ENCODE data around the gene MCTP2. TPM values are rescaled to one million over a fixed set of nuclear protein-coding genes. Genes with fewer than 3 reads are reported as not detected.

The MCTP2 gene
- total RNA-seq, 4 donors from 2014 or later: 1.5 to 10.3 (median 5.7) TPM

DNA sequence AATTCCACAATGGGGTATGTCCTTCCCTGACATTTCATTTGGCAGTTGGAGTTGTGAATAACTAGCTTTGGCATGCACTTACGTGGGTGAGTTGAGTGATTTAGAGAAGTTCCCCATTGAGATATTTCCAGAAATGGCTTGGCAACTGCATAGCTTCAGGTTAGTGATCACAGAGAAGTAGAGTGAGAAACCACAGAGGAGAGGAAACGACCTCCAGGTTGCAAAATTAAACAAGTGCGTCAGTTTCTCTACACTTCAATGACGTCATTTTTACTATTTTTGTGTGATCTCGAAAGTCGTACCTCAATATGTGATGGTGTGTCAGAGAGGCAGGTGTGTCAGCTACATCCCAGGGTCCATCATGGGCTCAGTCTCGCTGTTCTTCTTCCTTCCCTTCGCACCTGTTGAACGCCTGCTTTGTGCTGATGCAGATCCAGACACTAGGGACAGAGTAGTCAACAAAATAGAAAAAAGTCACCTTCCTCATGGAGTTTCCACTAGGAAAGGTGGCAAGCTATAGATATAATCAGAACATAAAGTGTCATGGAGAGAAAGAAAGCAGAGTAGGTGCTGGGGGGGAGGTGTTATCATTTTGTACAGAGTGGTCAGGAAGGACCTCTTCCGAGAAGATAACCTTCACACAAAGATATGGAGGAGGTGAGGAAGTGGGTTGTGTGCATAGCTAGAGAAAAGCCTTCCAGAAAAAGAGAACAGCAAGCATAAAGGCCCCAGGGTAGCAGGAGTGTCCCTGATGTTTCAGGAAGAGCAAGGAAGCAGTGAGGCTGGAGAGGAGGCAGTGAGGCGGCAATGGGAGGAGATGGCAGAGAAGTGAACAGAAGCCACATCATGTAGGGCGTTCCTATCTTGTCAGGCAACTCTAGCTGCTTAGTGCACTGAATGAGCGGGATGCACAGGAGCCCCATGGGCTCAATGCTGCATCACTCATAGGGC lies 75.6 kb downstream of the MCTP2 start:
- H3K36me3 ChIP-seq: no peaks in the 10 kb centered on the region
- H3K9me3 ChIP-seq: no peaks in the 10 kb centered on the region
- ATAC-seq: no peak
- WGBS, 2 donors (ENCODE audit: low coverage in 1 of 2): 73 to 83% methylated on average over 7 to 12 of the region's 13 CpGs
- H3K27me3 ChIP-seq: no peaks in the 10 kb centered on the region
- H3K4me1 ChIP-seq: no peaks in the 10 kb centered on the region
- H3K4me3 ChIP-seq: no peak overlapping the region
- TF ChIP-seq CTCF (IDR thresholded peaks at IDR 0.05): no peak
- TF ChIP-seq POLR2A (IDR thresholded peaks at IDR 0.05): no peak
- TF ChIP-seq EP300 (IDR thresholded peaks at IDR 0.05): no peak
- TF ChIP-seq POLR2AphosphoS5 (IDR thresholded peaks at IDR 0.05): no peak
- no peak overlapping the region for H3K27ac ChIP-seq

DNA sequence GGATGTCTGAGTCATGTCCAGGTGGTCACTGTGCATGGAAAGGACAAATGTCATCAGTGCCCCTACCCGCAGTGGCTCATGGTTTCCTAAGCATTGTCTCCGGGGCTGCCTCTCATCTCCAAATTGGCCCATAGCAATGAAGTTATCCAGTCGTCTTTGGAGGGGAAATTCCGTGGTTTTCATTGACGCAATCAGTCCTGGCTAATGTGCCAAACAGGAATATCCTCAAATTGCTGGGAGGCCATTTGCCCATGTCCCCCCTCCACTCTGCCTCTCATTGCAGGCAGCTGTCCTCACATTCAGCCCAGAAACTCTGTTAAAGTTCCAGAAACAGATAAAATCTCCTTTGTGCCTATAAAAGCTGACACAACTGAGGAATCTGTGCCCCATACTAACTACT lies 81.6 kb downstream of the MCTP2 start:
- WGBS, 2 donors (ENCODE audit: low coverage in 1 of 2): 88 to 90% methylated on average over 2 to 5 of the region's 5 CpGs
- Histone ChIP-seq H3K27me3 (no peaks in the 10 kb centered on the region), H3K4me3 (no peak overlapping the region), H3K4me1 (no peaks in the 10 kb centered on the region), H3K9me3 (peaks cover 0 to 15% (median 0%) of the 10 kb centered on the region in 3 donors), H3K36me3 (peaks cover 0 to 3% of the 10 kb centered on the region in 2 donors), H3K27ac (no peak overlapping the region)
- ATAC-seq: no peak
- TF ChIP-seq EP300 (IDR thresholded peaks at IDR 0.05): no peak
- no peak for TF ChIP-seq POLR2A (IDR thresholded peaks at IDR 0.05)
- no peak for TF ChIP-seq CTCF (IDR thresholded peaks at IDR 0.05)
- no peak for TF ChIP-seq POLR2AphosphoS5 (IDR thresholded peaks at IDR 0.05)

- ATAC-seq: no peak
- WGBS, 2 donors (ENCODE audit: low coverage in 1 of 2): 79 to 100% methylated on average over 1 to 3 of the region's 3 CpGs
- peaks cover 0 to 3% of the 10 kb centered on the region in 2 donors for H3K36me3 ChIP-seq
- no peak overlapping the region for H3K27ac ChIP-seq
- no peak for TF ChIP-seq POLR2AphosphoS5 (IDR thresholded peaks at IDR 0.05)
- no peak for TF ChIP-seq CTCF (IDR thresholded peaks at IDR 0.05)
- TF ChIP-seq EP300 (IDR thresholded peaks at IDR 0.05): no peak
- no peaks in the 10 kb centered on the region for H3K4me1 ChIP-seq
- H3K4me3 ChIP-seq: no peak overlapping the region
- peaks cover 0 to 15% (median 0%) of the 10 kb centered on the region in 3 donors for H3K9me3 ChIP-seq
- H3K27me3 ChIP-seq: no peaks in the 10 kb centered on the region
These were observed 83.3 kb downstream of the MCTP2 start for GRCh38 chr15:94314639-94315038.

GRCh38 chr15:94317211-94317610 lies 85.8 kb downstream of the MCTP2 start:
- TF ChIP-seq CTCF (IDR thresholded peaks at IDR 0.05) (no peak), POLR2A (IDR thresholded peaks at IDR 0.05) (no peak), EP300 (IDR thresholded peaks at IDR 0.05) (no peak), POLR2AphosphoS5 (IDR thresholded peaks at IDR 0.05) (no peak)
- Histone ChIP-seq H3K36me3 (peaks cover 0 to 3% of the 10 kb centered on the region in 2 donors), H3K4me3 (no peak overlapping the region), H3K9me3 (peaks cover 0 to 15% (median 0%) of the 10 kb centered on the region in 3 donors), H3K4me1 (no peaks in the 10 kb centered on the region), H3K27ac (no peak overlapping the region), H3K27me3 (no peaks in the 10 kb centered on the region)
- ATAC-seq: no peak
- 67 to 74% methylated on average over 3 to 5 of the region's 5 CpGs for WGBS, 2 donors (ENCODE audit: low coverage in 1 of 2)

GRCh38 chr15:94322141-94322540 lies 90.8 kb downstream of the MCTP2 start:
- ATAC-seq: peak; percentile 76
- WGBS, 2 donors (ENCODE audit: low coverage in 1 of 2): 61% methylated on average over 2 of the region's 2 CpGs; no CpG with 5 or more reads in 1 of the 2 donors

More at GRCh38 chr15:94322141-94322540, 90.8 kb downstream of the MCTP2 start:
- no peak for TF ChIP-seq POLR2A (IDR thresholded peaks at IDR 0.05)
- TF ChIP-seq CTCF (IDR thresholded peaks at IDR 0.05): no peak
- TF ChIP-seq POLR2AphosphoS5 (IDR thresholded peaks at IDR 0.05): no peak
- TF ChIP-seq EP300 (IDR thresholded peaks at IDR 0.05): no peak
- peaks cover 0 to 7% (median 0%) of the 10 kb centered on the region in 3 donors for H3K4me1 ChIP-seq
- H3K27me3 ChIP-seq: no peaks in the 10 kb centered on the region
- peaks cover 0 to 3% of the 10 kb centered on the region in 2 donors for H3K36me3 ChIP-seq
- H3K4me3 ChIP-seq: no peak overlapping the region
- peaks cover 0 to 6% (median 0%) of the 10 kb centered on the region in 3 donors for H3K9me3 ChIP-seq
- no peak overlapping the region for H3K27ac ChIP-seq
